K562 (cell line): ENCODE measurements around the gene ANAPC10. TPM values are rescaled to one million over a fixed set of nuclear protein-coding genes. Genes with fewer than 3 reads are reported as not detected.

Experiments used
- ARID1B ChIP-seq: fragments of 450-650 bp; IDR thresholded peaks from 2 replicates; pipeline ENCODE4 v1.6.1; 2016; ENCODE audit warnings: antibody characterized with exemption, mild to moderate bottlenecking, inconsistent platforms
- CREB1 ChIP-seq, 2 experiments: sonication (generic) in 1 of 2; formaldehyde crosslinking in 1 of 2; IDR thresholded peaks; 2 replicates each; pipeline versions ENCODE4 v1.6.1 to v1.8.0; 2012 to 2022; ENCODE audit warnings: inconsistent platforms in 1 of 2, mild to moderate bottlenecking in 1 of 2, missing genetic modification reagents in 1 of 2, moderate library complexity in 1 of 2
- EGR1 ChIP-seq: fragments of 450-650 bp; conservative IDR thresholded peaks from 2 replicates; pipeline ENCODE4 v1.6.1; 2017; ENCODE audit warnings: mild to moderate bottlenecking
- HOMEZ ChIP-seq: fragments of 250-450 bp; sonication (Bioruptor Pico); IDR thresholded peaks from 2 replicates; pipeline ENCODE4 v1.4.0; 2020; ENCODE audit warnings: mild to moderate bottlenecking, moderate library complexity
- MAFG ChIP-seq: fragments of 450-650 bp; conservative IDR thresholded peaks from 2 replicates; pipeline ENCODE4 v1.6.1; 2016; ENCODE audit warnings: missing genetic modification characterization, missing compliant biosample characterization
- MBD1 ChIP-seq: fragments of 250-450 bp; sonication (Bioruptor Pico); IDR thresholded peaks from 2 replicates; pipeline ENCODE4 v1.8.0; 2022; ENCODE audit warnings: inconsistent platforms
- MNT ChIP-seq, 2 experiments: fragments of 450-650 bp; conservative IDR thresholded peaks; 2 replicates each; pipeline ENCODE4 v1.6.1; 2017; ENCODE audit warnings: mild to moderate bottlenecking in 2 of 2, moderate library complexity in 2 of 2
- PCBP2 ChIP-seq: fragments of 200-400 bp; formaldehyde crosslinking; IDR thresholded peaks from 2 replicates; pipeline ENCODE4 v1.6.1; 2018; ENCODE audit warnings: low read length, low read depth, mild to moderate bottlenecking, moderate library complexity; ENCODE audit not compliant: poor library complexity, severe bottlenecking
- SMAD1 ChIP-seq: fragments of 150-350 bp; IDR thresholded peaks from 2 replicates; pipeline ENCODE4 v1.6.1; 2014; ENCODE audit warnings: low read length, low read depth; ENCODE audit not compliant: partially characterized antibody
- SPI1 ChIP-seq: IDR thresholded peaks from 2 replicates; pipeline ENCODE4 v1.6.1; 2011; ENCODE audit warnings: low read depth, low read length, control low read depth, borderline replicate concordance
- SRSF7 ChIP-seq: fragments of 200-400 bp; formaldehyde crosslinking; optimal IDR thresholded peaks from 2 replicates; pipeline ENCODE3; 2017; ENCODE audit warnings: mild to moderate bottlenecking, low read depth, low read length
- TCF7 ChIP-seq: sonication (generic); IDR thresholded peaks from 2 replicates; pipeline ENCODE4 v1.6.1; 2016; ENCODE audit warnings: antibody characterized with exemption, borderline replicate concordance
- THRA ChIP-seq: fragments of 450-650 bp; IDR thresholded peaks from 2 replicates; pipeline ENCODE4 v1.6.1; 2017; ENCODE audit warnings: mild to moderate bottlenecking, moderate library complexity
- TRIM24 ChIP-seq, 2 experiments: fragments of 450-650 bp; IDR thresholded peaks; 2 replicates each; pipeline ENCODE4 v1.6.1; 2016
- U2AF2 ChIP-seq: fragments of 200-400 bp; formaldehyde crosslinking; optimal IDR thresholded peaks from 2 replicates; pipeline ENCODE3; 2017; ENCODE audit warnings: low read depth, mild to moderate bottlenecking, low read length
- ZNF408 ChIP-seq: fragments of 250-450 bp; sonication (Bioruptor Pico); IDR thresholded peaks from 2 replicates; pipeline ENCODE4 v1.4.0; 2020; ENCODE audit warnings: low read depth, mild to moderate bottlenecking, moderate library complexity
- ZNF586 ChIP-seq: fragments of 450-650 bp; formaldehyde crosslinking; conservative IDR thresholded peaks from 2 replicates; pipeline ENCODE4 v1.4.0; 2020; ENCODE audit warnings: mild to moderate bottlenecking, moderate library complexity
- ZNF699 ChIP-seq: fragments of 250-450 bp; sonication (Bioruptor Pico); IDR thresholded peaks from 2 replicates; pipeline ENCODE4 v1.8.0; 2021; ENCODE audit warnings: mild to moderate bottlenecking, moderate library complexity; ENCODE audit not compliant: insufficient replicate concordance
- polyA plus RNA-seq, 8 experiments: library from polyadenylated mRNA; depleted of rRNA in 4 of 8; stranded (reverse) in 5 of 8; unstranded in 3 of 8; fragments of >200 nt; fragmentation: Nextera tagmentation in 2 of 8; fragmentation: Illumina TruSeq in 1 of 8; extraction: Ambion mirVana in 2 of 8; extraction: Trizol in 1 of 8; gene quantifications; 2 replicates each; pipeline versions ENCODE4 v1.2.1 to v1.2.3, GENCODE V29; 2011 to 2014; ENCODE audit warnings: inconsistent platforms in 1 of 8, missing spikeins in 1 of 8
- total RNA-seq, 7 experiments: library from RNA; depleted of rRNA in 6 of 7; stranded (reverse); fragments of >200 nt in 6 of 7; fragmentation: Illumina TruSeq in 2 of 7; extraction: Trizol in 2 of 7; gene quantifications; 2 replicates each; pipeline versions ENCODE4 v1.2.1 to v1.2.3, GENCODE V29; 2011 to 2021; ENCODE audit warnings: low replicate concordance in 1 of 7
- TF ChIP-seq, protein P1 (sequence below): sonication (generic); formaldehyde crosslinking; IDR thresholded peaks from 2 replicates; pipeline ENCODE4 v1.8.0; 2023; ENCODE audit warnings: mild to moderate bottlenecking, missing genetic modification reagents

The ANAPC10 gene
- total and polyA plus RNA-seq, 9 of the 15 experiments (the other 6 are each of a cell fraction or from before 2014, with no cell fraction given) = 31.0 to 96.2 (median 60.3) TPM

DNA sequence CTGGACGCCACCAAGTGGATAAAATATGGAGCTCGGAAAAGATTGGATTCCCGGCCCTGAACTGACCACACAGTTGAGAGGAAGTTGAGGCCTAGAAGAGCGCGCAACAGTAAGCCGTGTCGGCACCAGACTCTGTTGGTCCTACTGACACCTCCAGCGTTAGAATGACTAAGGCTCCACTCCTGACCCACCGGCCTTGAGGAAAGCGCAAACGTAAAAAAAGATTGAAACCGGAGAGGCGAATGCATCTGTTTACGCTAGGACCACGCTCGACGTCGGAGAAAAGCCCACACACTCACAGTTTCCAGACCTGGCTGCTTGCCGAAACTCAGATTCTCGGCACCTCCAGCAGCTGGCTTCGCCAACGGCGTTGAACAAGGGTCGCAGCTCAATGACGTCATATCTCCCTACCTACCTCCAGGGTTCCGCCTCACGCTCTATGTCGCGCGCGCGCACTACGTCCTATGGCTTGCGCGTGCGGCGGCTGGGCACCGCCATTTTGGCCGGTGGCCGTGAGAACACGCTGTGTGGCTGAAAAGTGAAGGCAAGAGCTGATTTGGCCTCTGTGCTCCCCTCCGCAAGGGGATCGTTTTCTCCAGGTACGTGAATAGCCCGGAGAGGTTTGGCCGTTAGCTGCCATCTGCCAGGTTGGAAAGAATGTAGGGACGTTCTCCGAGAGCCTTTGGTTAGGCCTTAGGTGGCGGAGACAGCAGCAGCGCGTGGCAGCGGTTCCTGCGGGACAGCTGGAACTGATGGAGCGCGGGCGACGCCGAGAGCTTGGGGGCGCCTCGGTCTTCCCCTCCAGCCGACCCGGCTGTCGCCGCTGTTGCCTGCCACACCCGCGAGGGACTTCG is at the start of gene ANAPC10, which contains the start of gene ABCE1 (continued):
- TF ChIP-seq MNT (conservative IDR thresholded peaks at IDR 0.05) (peak; percentile 93 to 97), MBD1 (CRISPR knock-in tag) (no peak), TRIM24 (IDR thresholded peaks at IDR 0.05) (0 out of 4 replicates have a peak, but pooled peaks have one; percentile 17 to 27), HOMEZ (CRISPR knock-in tag) (0 out of 2 replicates have a peak, but pooled peaks have one; percentile 65), TCF7 (no peak), SMAD1 (peak; percentile 56), ZNF586 (no peak), MAFG (no peak), EGR1 (no peak), ARID1B (no peak; the same call in 1 of the 2 replicates), ZNF699 (CRISPR knock-in tag) (no peak), THRA (no peak), ZNF408 (CRISPR knock-in tag) (no peak), SRSF7 (no peak), CREB1 (IDR thresholded peaks at IDR 0.05) (peak; percentile 98), CREB1 (CRISPR knock-in tag; IDR thresholded peaks at IDR 0.05) (peak; percentile 99), U2AF2 (no peak), SPI1 (peak; percentile 69; the same call in 1 of the 2 replicates), PCBP2 (no peak)
- TF ChIP-seq, protein P1, sequence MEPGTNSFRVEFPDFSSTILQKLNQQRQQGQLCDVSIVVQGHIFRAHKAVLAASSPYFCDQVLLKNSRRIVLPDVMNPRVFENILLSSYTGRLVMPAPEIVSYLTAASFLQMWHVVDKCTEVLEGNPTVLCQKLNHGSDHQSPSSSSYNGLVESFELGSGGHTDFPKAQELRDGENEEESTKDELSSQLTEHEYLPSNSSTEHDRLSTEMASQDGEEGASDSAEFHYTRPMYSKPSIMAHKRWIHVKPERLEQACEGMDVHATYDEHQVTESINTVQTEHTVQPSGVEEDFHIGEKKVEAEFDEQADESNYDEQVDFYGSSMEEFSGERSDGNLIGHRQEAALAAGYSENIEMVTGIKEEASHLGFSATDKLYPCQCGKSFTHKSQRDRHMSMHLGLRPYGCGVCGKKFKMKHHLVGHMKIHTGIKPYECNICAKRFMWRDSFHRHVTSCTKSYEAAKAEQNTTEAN (CRISPR knock-in tag) = no peak
